CD4-positive, alpha-beta memory T cell (primary cell): ENCODE results near the gene TEKT3. TPM values are rescaled to one million over a fixed set of nuclear protein-coding genes. Genes with fewer than 3 reads are reported as not detected.

Experiments
- CTCF ChIA-PET: fragments of 350-600 bp; sonication (Branson Sonifier 250); formaldehyde crosslinking; loops from one replicate; lab custom pipeline; 2021; ENCODE audit warnings: inconsistent platforms; ENCODE audit not compliant: partially characterized antibody; lab: Charles Lee
- POLR2A ChIA-PET: fragments of 350-600 bp; sonication (Branson Sonifier 250); formaldehyde crosslinking; loops from one replicate; lab custom pipeline; 2021; ENCODE audit not compliant: partially characterized antibody; lab: Charles Lee
- DNase-seq, 5 donors: peaks; one replicate each; pipeline versions ENCODE4 v3.0.0 to v3.0.0-alpha.2; 2020 to 2022; ENCODE audit warnings: mixed read lengths in 1 of 5
- H3K27ac ChIP-seq: one replicate; pipeline ENCODE4 v1.7.0; 2013; ENCODE audit warnings: low read depth, low read length
- H3K27me3 ChIP-seq: 2 replicates; pipeline ENCODE4 v1.7.0; 2013; ENCODE audit warnings: mild to moderate bottlenecking, low read length, moderate library complexity; ENCODE audit not compliant: insufficient read depth
- H3K36me3 ChIP-seq: 2 replicates; pipeline ENCODE4 v1.7.0; 2013; ENCODE audit warnings: mild to moderate bottlenecking, low read length, moderate library complexity; ENCODE audit not compliant: insufficient read depth
- H3K4me1 ChIP-seq: 2 replicates; pipeline ENCODE4 v1.7.0; 2013; ENCODE audit warnings: mild to moderate bottlenecking, low read length, moderate library complexity; ENCODE audit not compliant: insufficient read depth
- H3K4me3 ChIP-seq, 2 donors: one replicate each; pipeline ENCODE4 v1.7.0; 2013; ENCODE audit warnings: low read length in 2 of 2, mild to moderate bottlenecking in 1 of 2
- H3K9me3 ChIP-seq, 2 donors: one replicate each; pipeline ENCODE4 v1.7.0; 2013; ENCODE audit warnings: low read length in 2 of 2, control low read depth in 1 of 2; ENCODE audit not compliant: control insufficient read depth in 1 of 2
- H3K27ac Mint-ChIP-seq, 7 donors: one replicate each; pipeline ENCODE4 v1.8.0; 2020 to 2021; ENCODE audit warnings: mixed read lengths in 7 of 7, mild to moderate bottlenecking in 6 of 7, inconsistent platforms in 3 of 7, moderate library complexity in 3 of 7
- H3K27me3 Mint-ChIP-seq, 2 donors: one replicate each; pipeline ENCODE4 v1.8.0; 2020 to 2021; ENCODE audit warnings: mixed read lengths in 2 of 2
- H3K36me3 Mint-ChIP-seq, 2 donors: one replicate each; pipeline ENCODE4 v1.8.0; 2020 to 2021; ENCODE audit warnings: mixed read lengths in 2 of 2, inconsistent platforms in 1 of 2, mild to moderate bottlenecking in 1 of 2
- H3K4me1 Mint-ChIP-seq, 4 donors: one replicate each; pipeline ENCODE4 v1.8.0; 2020 to 2021; ENCODE audit warnings: mixed read lengths in 4 of 4, mild to moderate bottlenecking in 1 of 4
- H3K4me3 Mint-ChIP-seq, 8 donors: one replicate each; pipeline ENCODE4 v1.8.0; 2020 to 2021; ENCODE audit warnings: mixed read lengths in 8 of 8, mild to moderate bottlenecking in 7 of 8, moderate library complexity in 6 of 8, inconsistent platforms in 3 of 8
- H3K9me3 Mint-ChIP-seq, 8 donors: one replicate each; pipeline ENCODE4 v1.8.0; 2020 to 2021; ENCODE audit warnings: mixed read lengths in 8 of 8, mild to moderate bottlenecking in 5 of 8, inconsistent platforms in 3 of 8, moderate library complexity in 1 of 8
- intact Hi-C: fragments of 100-400 bp; cut with micrococcal nuclease; formaldehyde crosslinking; loops from one replicate; pipeline ENCODE4 v1.15.1; 2023
- polyA plus RNA-seq, 2 donors: library from polyadenylated mRNA; unstranded; fragments of 300-500 nt; fragmentation: Illumina TruSeq; gene quantifications; one replicate each; pipeline ENCODE4 v1.2.3, GENCODE V29; 2021
- total RNA-seq, 2 experiments: library from RNA; stranded (reverse); gene quantifications; one replicate each; pipeline ENCODE4 v1.2.3, GENCODE V29; 2021

The TEKT3 gene
- total and polyA plus RNA-seq, 4 experiments from 2014 or later, result 0.42 to 0.76 TPM; not detected in 2

- Mint-ChIP-seq H3K27ac (no peak overlapping the region), H3K4me3 (no peak overlapping the region), H3K27me3 (peaks cover 19 to 23% of the 10 kb centered on the region in 2 donors), H3K4me1 (no peaks in the 10 kb centered on the region), H3K36me3 (no peaks in the 10 kb centered on the region), H3K9me3 (no peaks in the 10 kb centered on the region)
- Histone ChIP-seq H3K27ac (no peak overlapping the region), H3K36me3 (no peaks in the 10 kb centered on the region), H3K9me3 (no peaks in the 10 kb centered on the region), H3K4me1 (no peaks in the 10 kb centered on the region), H3K4me3 (no peak overlapping the region), H3K27me3 (no peaks in the 10 kb centered on the region)
- ChIA-PET POLR2A (no interaction called here), CTCF (no interaction called here)
- intact Hi-C loops, result no loop called here
- no peak for DNase-seq
Observed at GRCh38 chr17:15380446-15380845, 39.0 kb upstream of the TEKT3 start.

DNA sequence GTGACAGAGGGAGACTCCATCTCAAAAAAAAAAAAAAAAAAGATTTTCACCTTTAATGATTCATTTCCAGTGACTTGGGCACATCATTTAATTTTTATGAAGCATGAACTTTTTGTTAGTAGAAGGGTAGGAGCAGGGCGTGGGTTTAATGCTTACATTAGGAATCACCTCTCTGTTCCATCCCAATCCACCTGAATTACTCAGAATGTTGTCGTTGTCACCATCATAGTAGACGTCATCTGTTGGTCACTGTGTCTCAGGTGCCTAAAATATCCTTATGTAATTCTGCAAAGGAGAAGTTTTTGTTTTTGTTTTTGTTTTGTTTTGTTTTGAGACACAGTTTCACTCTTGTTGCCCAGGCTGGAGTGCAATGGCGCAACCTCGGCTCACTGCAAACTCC, 38.3 kb upstream of the TEKT3 start:
- no peak overlapping the region for H3K4me3 ChIP-seq
- no peaks in the 10 kb centered on the region for H3K4me1 Mint-ChIP-seq
- H3K4me1 ChIP-seq, result no peaks in the 10 kb centered on the region
- H3K27ac ChIP-seq, result no peak overlapping the region
- H3K27ac Mint-ChIP-seq, result no peak overlapping the region
- no peak overlapping the region for H3K4me3 Mint-ChIP-seq
- DNase-seq, result no peak
- intact Hi-C loops, result no loop called here
- ChIA-PET POLR2A (no interaction called here), CTCF (interaction anchor here (0.7 kb wide), 1 partner anchor 1164 kb away, joined by 3 read pairs; no protein-coding TSS in a partner anchor)
- H3K9me3 Mint-ChIP-seq, result no peaks in the 10 kb centered on the region
- no peaks in the 10 kb centered on the region for H3K27me3 ChIP-seq
- peaks cover 18 to 24% of the 10 kb centered on the region in 2 donors for H3K27me3 Mint-ChIP-seq
- H3K36me3 Mint-ChIP-seq, result no peaks in the 10 kb centered on the region
- H3K36me3 ChIP-seq, result no peaks in the 10 kb centered on the region
- no peaks in the 10 kb centered on the region for H3K9me3 ChIP-seq

DNA sequence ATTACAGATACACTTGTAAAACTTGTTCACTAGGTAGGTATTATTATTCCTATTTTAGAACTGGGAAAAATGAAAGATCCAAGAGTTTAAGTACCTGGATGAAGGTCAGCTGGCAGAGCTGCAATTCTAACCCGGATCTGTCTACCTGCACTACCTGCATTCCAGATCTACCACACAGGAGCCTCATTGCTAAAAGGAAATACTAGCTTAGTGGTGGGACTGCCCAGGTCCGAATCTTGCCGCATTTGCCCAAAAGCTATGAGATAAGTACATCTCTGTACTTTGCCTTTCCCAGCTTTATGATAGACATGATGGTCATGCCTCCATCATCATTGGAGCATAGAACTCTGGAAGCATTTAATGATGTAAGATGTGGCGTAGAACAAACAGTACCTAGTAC, 36.8 kb upstream of the TEKT3 start:
- Histone ChIP-seq H3K27me3 (no peaks in the 10 kb centered on the region), H3K4me3 (no peak overlapping the region), H3K9me3 (no peaks in the 10 kb centered on the region), H3K4me1 (no peaks in the 10 kb centered on the region), H3K27ac (no peak overlapping the region), H3K36me3 (no peaks in the 10 kb centered on the region)
- Mint-ChIP-seq H3K27ac (no peak overlapping the region), H3K4me1 (no peaks in the 10 kb centered on the region), H3K4me3 (no peak overlapping the region), H3K36me3 (no peaks in the 10 kb centered on the region), H3K9me3 (no peaks in the 10 kb centered on the region), H3K27me3 (peaks cover 15 to 20% of the 10 kb centered on the region in 2 donors)
- ChIA-PET CTCF (no interaction called here), POLR2A (no interaction called here)
- intact Hi-C loops, result no loop called here
- DNase-seq, result no peak

DNA sequence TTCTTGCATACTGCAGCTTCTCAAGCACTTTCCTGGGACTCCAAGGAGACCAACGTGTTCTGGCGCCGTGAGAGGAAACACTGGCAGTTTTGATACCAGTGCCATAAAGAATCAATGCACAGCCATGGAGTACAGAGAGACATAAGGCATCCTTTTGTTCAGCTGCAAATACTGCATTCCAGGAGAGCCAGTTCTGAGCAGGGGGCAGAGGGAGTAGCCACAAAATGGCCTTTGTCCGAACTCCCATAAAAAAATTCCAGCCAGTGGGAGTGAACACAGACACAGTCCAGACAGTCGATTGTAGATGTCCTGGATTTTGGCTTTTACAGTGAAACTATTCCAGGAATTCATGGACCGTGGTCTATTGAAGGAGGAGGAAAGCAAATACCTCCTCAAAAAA, 36.2 kb upstream of the TEKT3 start:
- POLR2A ChIA-PET, result no interaction called here
- H3K4me3 ChIP-seq, result no peak overlapping the region
- Mint-ChIP-seq H3K9me3 (no peaks in the 10 kb centered on the region), H3K27ac (no peak overlapping the region), H3K27me3 (peaks cover 15 to 20% of the 10 kb centered on the region in 2 donors), H3K36me3 (no peaks in the 10 kb centered on the region), H3K4me3 (no peak overlapping the region), H3K4me1 (no peaks in the 10 kb centered on the region)
- no peaks in the 10 kb centered on the region for H3K27me3 ChIP-seq
- H3K27ac ChIP-seq, result no peak overlapping the region
- intact Hi-C loops, result no loop called here
- no peaks in the 10 kb centered on the region for H3K4me1 ChIP-seq
- no peak for DNase-seq
- no peaks in the 10 kb centered on the region for H3K36me3 ChIP-seq
- CTCF ChIA-PET, result no interaction called here
- no peaks in the 10 kb centered on the region for H3K9me3 ChIP-seq

GRCh38 chr17:15377200-15377599, 35.8 kb upstream of the TEKT3 start:
- Histone ChIP-seq H3K9me3 (no peaks in the 10 kb centered on the region), H3K27ac (no peak overlapping the region), H3K27me3 (no peaks in the 10 kb centered on the region), H3K4me1 (no peaks in the 10 kb centered on the region), H3K4me3 (no peak overlapping the region), H3K36me3 (no peaks in the 10 kb centered on the region)
- DNase-seq, result no peak
- Mint-ChIP-seq H3K4me1 (no peaks in the 10 kb centered on the region), H3K27ac (no peak overlapping the region), H3K36me3 (no peaks in the 10 kb centered on the region), H3K4me3 (no peak overlapping the region), H3K27me3 (peaks cover 15 to 17% of the 10 kb centered on the region in 2 donors), H3K9me3 (no peaks in the 10 kb centered on the region)
- intact Hi-C loops, result no loop called here
- POLR2A ChIA-PET, result no interaction called here
- CTCF ChIA-PET, result no interaction called here

GRCh38 chr17:15371376-15372130, 30.2 kb upstream of the TEKT3 start:
- H3K36me3 Mint-ChIP-seq, result no peaks in the 10 kb centered on the region
- H3K27ac Mint-ChIP-seq, result no peak overlapping the region
- intact Hi-C loops, result no loop called here
- ChIA-PET CTCF (no interaction called here), POLR2A (no interaction called here)
- Histone ChIP-seq H3K36me3 (no peaks in the 10 kb centered on the region), H3K4me3 (no peak overlapping the region), H3K27me3 (no peaks in the 10 kb centered on the region), H3K9me3 (no peaks in the 10 kb centered on the region), H3K4me1 (no peaks in the 10 kb centered on the region), H3K27ac (no peak overlapping the region)
- H3K4me3 Mint-ChIP-seq, result no peak overlapping the region
- H3K27me3 Mint-ChIP-seq, result peaks cover 7 to 12% of the 10 kb centered on the region in 2 donors
- H3K9me3 Mint-ChIP-seq, result no peaks in the 10 kb centered on the region
- no peak for DNase-seq
- H3K4me1 Mint-ChIP-seq, result no peaks in the 10 kb centered on the region

DNA sequence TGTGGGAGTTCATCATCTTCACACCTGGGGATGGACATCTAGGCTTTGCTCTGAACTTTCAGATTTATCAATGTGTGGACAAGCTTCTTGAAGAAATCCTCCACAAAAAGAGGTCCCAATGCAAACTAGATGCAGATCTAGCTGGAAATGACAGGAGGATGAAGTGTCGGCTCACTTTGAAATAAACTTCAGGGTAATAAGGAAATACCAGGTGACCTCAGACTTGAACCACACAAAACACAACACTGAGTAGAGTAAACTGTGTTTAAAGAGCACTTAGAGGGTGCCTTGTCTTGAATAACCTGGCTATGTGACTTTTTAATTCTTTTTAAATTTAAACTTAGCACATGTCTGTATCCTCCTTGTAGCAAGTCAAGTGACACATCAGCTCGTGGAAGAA, 27.2 kb upstream of the TEKT3 start:
- Histone ChIP-seq H3K27ac (no peak overlapping the region), H3K36me3 (no peaks in the 10 kb centered on the region), H3K4me1 (no peaks in the 10 kb centered on the region), H3K27me3 (no peaks in the 10 kb centered on the region), H3K4me3 (no peak overlapping the region), H3K9me3 (no peaks in the 10 kb centered on the region)
- Mint-ChIP-seq H3K4me1 (no peaks in the 10 kb centered on the region), H3K27me3 (peaks cover 4 to 7% of the 10 kb centered on the region in 2 donors), H3K9me3 (no peaks in the 10 kb centered on the region), H3K36me3 (no peaks in the 10 kb centered on the region), H3K27ac (no peak overlapping the region), H3K4me3 (no peak overlapping the region)
- ChIA-PET CTCF (no interaction called here), POLR2A (no interaction called here)
- DNase-seq, result no peak
- intact Hi-C loops, result no loop called here
